Activated naive CD4-positive, alpha-beta T cell treated with anti-CD3 and anti-CD28 coated beads, Interleukin-2, amount 10 ng/mL, durations not matched to agents 5 hours and 36 hours (primary cell): Measurements from ENCODE around the gene SMNDC1. TPM values are rescaled to one million over a fixed set of nuclear protein-coding genes. Genes with fewer than 3 reads are reported as not detected.

ENCODE experiments used
- total RNA-seq, 2 experiments: library from RNA; stranded (reverse); gene quantifications; one replicate each; pipeline ENCODE4 v1.2.3, GENCODE V29; 2021

SMNDC1 gene
- total RNA-seq = 10 to 100 TPM; 36.1 to 38.1 TPM

GRCh38 chr10:110304780-110305421 is at the start of gene SMNDC1:
TSS of gene SMNDC1 (minus strand) at chr10:110304920. CDS start at chr10:110303587, 1,333 bp downstream.

Other genes starting within 250 kb of the SMNDC1 start
- 10 to 100 TPM; 34.3 to 35.3 TPM for gene MXI1, start 97.3 kb downstream of the SMNDC1 start, total RNA-seq
- gene DUSP5, start 193.0 kb upstream of the SMNDC1 start, total RNA-seq = 10 to 100 TPM; 53.7 to 54.2 TPM